Endothelial cell of umbilical vein (primary cell): ENCODE results near the gene CACNA2D3. TPM values are rescaled to one million over a fixed set of nuclear protein-coding genes. Genes with fewer than 3 reads are reported as not detected.

Source experiments
- BruUV-seq: library from RNA; stranded (reverse); fragments of 400-500 nt; replicated peaks from 2 replicates; lab custom pipeline; 2021; lab: Mats Ljungman, UMichigan
- CTCF ChIA-PET: fragments of 300-600, 350-600 bp; sonication (Branson Sonifier 250); formaldehyde crosslinking; loops from one replicate; lab custom pipeline; 2021; ENCODE audit warnings: antibody characterized with exemption, inconsistent platforms; lab: Charles Lee
- POLR2A ChIA-PET: fragments of 300-600, 350-600 bp; sonication (Branson Sonifier 250); formaldehyde crosslinking; loops from one replicate; lab custom pipeline; 2021; ENCODE audit warnings: antibody characterized with exemption, inconsistent platforms; lab: Charles Lee
- DNase-seq: peaks from one replicate; pipeline ENCODE4 v3.0.0-alpha.2; 2011; ENCODE audit warnings: low read depth, low spot score
- FAIRE-seq: peaks from 2 replicates; lab custom pipeline; 2011; peaks lifted over from hg19 to GRCh38; lab: Jason Lieb, UNC
- H2AFZ ChIP-seq: 2 replicates; pipeline ENCODE4 v1.6.0; 2012; ENCODE audit warnings: low read depth, low read length, control low read depth, inconsistent platforms
- H3K27ac ChIP-seq: 2 replicates; pipeline ENCODE4 v1.5.1; 2011; ENCODE audit warnings: low read depth, mild to moderate bottlenecking, control low read depth, low read length, moderate library complexity; ENCODE audit not compliant: insufficient read depth
- H3K27me3 ChIP-seq, 2 experiments: 2 replicates each; pipeline versions ENCODE4 v1.6.0 to v1.6.1; 2011; ENCODE audit warnings: low read length in 2 of 2, mixed read lengths in 1 of 2; ENCODE audit not compliant: control insufficient read depth in 2 of 2, insufficient read depth in 2 of 2
- H3K36me3 ChIP-seq, 2 experiments: 2 replicates in 1 of 2; 3 replicates in 1 of 2; pipeline ENCODE4 v1.5.1; 2011; ENCODE audit warnings: low read length in 2 of 2, mild to moderate bottlenecking in 1 of 2, moderate library complexity in 1 of 2; ENCODE audit not compliant: control insufficient read depth in 2 of 2, insufficient read depth in 2 of 2; ENCODE audit errors: extremely low read depth in 1 of 2
- H3K4me1 ChIP-seq: 3 replicates; pipeline ENCODE4 v1.5.1; 2011; ENCODE audit warnings: mild to moderate bottlenecking, low read length; ENCODE audit not compliant: control insufficient read depth, insufficient read depth; ENCODE audit errors: extremely low read depth
- H3K4me2 ChIP-seq: 2 replicates; pipeline ENCODE4 v1.6.1; 2011; ENCODE audit warnings: low read length, control low read depth, mixed read lengths; ENCODE audit not compliant: insufficient read depth
- H3K4me3 ChIP-seq, 3 experiments: fragments of 200-600 bp in 1 of 3; sonication (generic), shearing (Covaris generic) in 1 of 3; replicated peaks in 1 of 3; 2 replicates each; pipeline ENCODE4 v1.5.1; 2011 to 2016; ENCODE audit warnings: control low read depth in 3 of 3, low read length in 3 of 3, mild to moderate bottlenecking in 2 of 3, inconsistent platforms in 1 of 3, low read depth in 1 of 3, moderate library complexity in 1 of 3; ENCODE audit not compliant: insufficient read depth in 1 of 3
- H3K79me2 ChIP-seq: 2 replicates; pipeline ENCODE4 v1.6.0; 2012; ENCODE audit warnings: low read length, inconsistent platforms; ENCODE audit not compliant: control insufficient read depth, insufficient read depth
- H3K9ac ChIP-seq: replicated peaks from 2 replicates; pipeline ENCODE3; 2011; ENCODE audit warnings: low read length, control low read depth; ENCODE audit not compliant: insufficient read depth; ENCODE audit errors: extremely low read depth
- H3K9me1 ChIP-seq: replicated peaks from 3 replicates; pipeline ENCODE4 v1.6.0; 2011; ENCODE audit warnings: mild to moderate bottlenecking, low read length; ENCODE audit not compliant: control insufficient read depth, insufficient read depth; ENCODE audit errors: extremely low read depth
- H3K9me3 ChIP-seq: replicated peaks from 2 replicates; pipeline ENCODE4 v1.5.1; 2012; ENCODE audit warnings: low read length, inconsistent platforms; ENCODE audit not compliant: control insufficient read depth, insufficient read depth
- H4K20me1 ChIP-seq: replicated peaks from 2 replicates; pipeline ENCODE3; 2011; ENCODE audit warnings: mild to moderate bottlenecking, low read length; ENCODE audit not compliant: control insufficient read depth, insufficient read depth; ENCODE audit errors: extremely low read depth
- CTCF ChIP-seq, 2 donors: IDR thresholded peaks; 1 replicate in 1 of 2; 2 replicates in 1 of 2; pipeline ENCODE4 v1.5.1; 2011; ENCODE audit warnings: low read length in 2 of 2, mild to moderate bottlenecking in 2 of 2, moderate library complexity in 2 of 2, control low read depth in 1 of 2, inconsistent platforms in 1 of 2, low read depth in 1 of 2; ENCODE audit not compliant: insufficient read depth in 1 of 2; ENCODE audit errors: extremely low read depth in 1 of 2
- EZH2 ChIP-seq: IDR thresholded peaks from 2 replicates; pipeline ENCODE4 v1.6.1; 2012; ENCODE audit warnings: borderline replicate concordance, low read depth, mild to moderate bottlenecking, moderate library complexity, low read length, inconsistent platforms; ENCODE audit not compliant: severe bottlenecking
- FOS ChIP-seq: IDR thresholded peaks from 2 replicates; pipeline ENCODE4 v1.6.1; 2011; ENCODE audit warnings: mild to moderate bottlenecking, low read length, moderate library complexity, borderline replicate concordance; ENCODE audit not compliant: insufficient read depth
- GATA2 ChIP-seq: IDR thresholded peaks from 2 replicates; pipeline ENCODE4 v1.7.0; 2011; ENCODE audit warnings: low read depth, mild to moderate bottlenecking, moderate library complexity, mixed read lengths, low read length; ENCODE audit not compliant: insufficient read length, insufficient read depth
- JUN ChIP-seq: IDR thresholded peaks from 2 replicates; pipeline ENCODE4 v1.6.1; 2011; ENCODE audit warnings: borderline replicate concordance, low read depth; ENCODE audit not compliant: insufficient read length, insufficient read depth
- MAX ChIP-seq: IDR thresholded peaks from 2 replicates; pipeline ENCODE4 v1.6.1; 2011; ENCODE audit not compliant: insufficient read depth, insufficient read length
- MYC ChIP-seq: IDR thresholded peaks from one replicate; pipeline ENCODE4 v1.6.1; 2011; ENCODE audit warnings: mild to moderate bottlenecking, low read depth, low read length
- POLR2A ChIP-seq: IDR thresholded peaks from 2 replicates; pipeline ENCODE4 v1.6.1; 2012; ENCODE audit warnings: low read depth, mild to moderate bottlenecking, control low read depth, low read length
- POLR2AphosphoS5 ChIP-seq: IDR thresholded peaks from 2 replicates; pipeline ENCODE4 v1.6.1; 2012; ENCODE audit warnings: low read depth, mild to moderate bottlenecking, control low read depth, low read length, moderate library complexity; ENCODE audit not compliant: insufficient read depth
- dilution Hi-C: fragments of 300-500 bp; cut with MboI; formaldehyde crosslinking; loops from one replicate; pipeline ENCODE4 v1.15.0; 2019; ENCODE audit warnings: low sequenced_read_pairs; ENCODE audit not compliant: extremely low pct_ligation_motif_present
- intact Hi-C: fragments of 100-400 bp; cut with micrococcal nuclease; formaldehyde crosslinking; loops from one replicate; pipeline ENCODE4 v1.10.0; 2022
- polyA plus RNA-seq, 4 experiments: library from polyadenylated mRNA; depleted of rRNA in 3 of 4; stranded (reverse) in 3 of 4; unstranded in 1 of 4; fragments of >200 nt; gene quantifications; 2 replicates each; pipeline versions ENCODE4 v1.2.1 to v1.2.3, GENCODE V29; 2011 to 2012; ENCODE audit warnings: missing spikeins in 1 of 4
- total RNA-seq: library from RNA; stranded (reverse); gene quantifications from 2 replicates; pipeline ENCODE4 v1.2.3, GENCODE V29; 2021

Gene CACNA2D3
- total and polyA plus RNA-seq, 2 donors (not counting 3 experiments of a cell fraction or from before 2014, with no cell fraction given), result not detected

- Histone ChIP-seq H3K9me3 (no peaks in the 10 kb centered on the region), H3K4me1 (no peaks in the 10 kb centered on the region), H3K9me1 (no peaks in the 10 kb centered on the region), H3K27me3 (no peaks in the 10 kb centered on the region), H3K79me2 (no peaks in the 10 kb centered on the region), H2AFZ (no peak overlapping the region), H4K20me1 (no peaks in the 10 kb centered on the region), H3K9ac (no peak overlapping the region), H3K4me2 (no peak overlapping the region), H3K36me3 (no peaks in the 10 kb centered on the region), H3K27ac (no peak overlapping the region), H3K4me3 (no peak overlapping the region)
- no peak for TF ChIP-seq FOS
- TF ChIP-seq JUN, result no peak
- TF ChIP-seq POLR2A, result no peak
- TF ChIP-seq POLR2AphosphoS5, result no peak
- no peak for TF ChIP-seq GATA2
- TF ChIP-seq CTCF (IDR thresholded peaks at IDR 0.05; ENCODE audit: extremely low read depth in 1 of 2, insufficient read depth in 1 of 2, low read depth in 1 of 2, low read length in 2 of 2), result no peak
- no peak for TF ChIP-seq EZH2
- no peak for TF ChIP-seq MAX
- no peak for TF ChIP-seq MYC
- intact Hi-C loops (no loop called here), dilution Hi-C loops (no loop called here)
- DNase-seq (no peak), FAIRE-seq (no peak)
- no TSS peak for BruUV-seq
- ChIA-PET POLR2A (no interaction called here), CTCF (no interaction called here)
Observed at GRCh38 chr3:54736459-54736858, 614.1 kb downstream of the CACNA2D3 start.
